PC-3 (cell line): Measurements from ENCODE around the gene STAMBPL1. TPM values are rescaled to one million over a fixed set of nuclear protein-coding genes. Genes with fewer than 3 reads are reported as not detected.
A peak's percentile ranks its signal among the peaks of the same experiment; 100 is the strongest.

ENCODE experiments used
- ATAC-seq: fragments of 200-7000 bp; cut with Tn5 transposase; 2 replicates; pipeline ENCODE4 v1.9.1; 2020; ENCODE audit warnings: mild to moderate bottlenecking, moderate library complexity
- BruUV-seq: library from RNA; stranded (reverse); fragments of 400-500 nt; replicated peaks from 2 replicates; lab custom pipeline; 2021; lab: Mats Ljungman, UMichigan
- CTCF ChIA-PET: fragments of 300-600 bp; sonication (Branson Sonifier 250); formaldehyde crosslinking; loops from one replicate; lab custom pipeline; 2022; ENCODE audit warnings: antibody characterized with exemption; lab: Charles Lee
- POLR2A ChIA-PET: fragments of 300-600 bp; sonication (Branson Sonifier 250); formaldehyde crosslinking; loops from one replicate; lab custom pipeline; 2022; ENCODE audit warnings: antibody characterized with exemption; ENCODE audit not compliant: unreplicated experiment; lab: Charles Lee
- DNase-seq: peaks from one replicate; pipeline ENCODE4 v3.0.0-alpha.2; 2015
- H2AFZ ChIP-seq: fragments of 300-600 bp; sonication (generic); 2 replicates; pipeline ENCODE4 v1.6.0; 2016; ENCODE audit warnings: antibody characterized with exemption, low read length
- H3F3A ChIP-seq: fragments of 300-600 bp; sonication (generic); one replicate; pipeline ENCODE4 v1.6.0; 2017; ENCODE audit warnings: antibody characterized with exemption, low read length, control low read depth, mild to moderate bottlenecking; ENCODE audit not compliant: unreplicated experiment
- H3K27ac ChIP-seq: fragments of 300-600 bp; sonication (generic); 2 replicates; pipeline ENCODE4 v1.5.1; 2016; ENCODE audit warnings: mild to moderate bottlenecking, low read length
- H3K27me3 ChIP-seq: fragments of 300-600 bp; sonication (generic); 2 replicates; pipeline ENCODE4 v1.6.1; 2016; ENCODE audit warnings: low read length, mixed read lengths
- H3K36me3 ChIP-seq: fragments of 300-600 bp; sonication (generic); 2 replicates; pipeline ENCODE4 v1.6.1; 2016; ENCODE audit warnings: low read depth, mixed run types, low read length, mixed read lengths
- H3K4me1 ChIP-seq: fragments of 300-600 bp; sonication (generic); 2 replicates; pipeline ENCODE4 v1.5.1; 2016; ENCODE audit warnings: low read length; ENCODE audit not compliant: insufficient read depth
- H3K4me2 ChIP-seq: fragments of 300-600 bp; sonication (generic); 2 replicates; pipeline ENCODE4 v1.6.0; 2016; ENCODE audit warnings: low read length
- H3K4me3 ChIP-seq: fragments of 300-600 bp; sonication (generic); 2 replicates; pipeline ENCODE4 v1.5.1; 2016; ENCODE audit warnings: mild to moderate bottlenecking, low read length, mixed read lengths
- H3K79me2 ChIP-seq: fragments of 300-600 bp; sonication (generic); 2 replicates; pipeline ENCODE4 v1.6.1; 2017; ENCODE audit warnings: low read length, mixed read lengths
- H3K9ac ChIP-seq: fragments of 300-600 bp; sonication (generic); 2 replicates; pipeline ENCODE4 v1.6.0; 2016; ENCODE audit warnings: mild to moderate bottlenecking, low read length
- H3K9me2 ChIP-seq: fragments of 300-600 bp; sonication (generic); replicated peaks from 2 replicates; pipeline ENCODE4 v1.6.1; 2016; ENCODE audit warnings: mixed run types, low read length, mixed read lengths
- H3K9me3 ChIP-seq: fragments of 300-600 bp; sonication (generic); 2 replicates; pipeline ENCODE4 v1.6.1; 2016; ENCODE audit warnings: low read length, mixed read lengths
- H4K20me1 ChIP-seq: fragments of 300-600 bp; sonication (generic); 2 replicates; pipeline ENCODE4 v1.6.1; 2016; ENCODE audit warnings: low read length, mixed read lengths
- EZH2 ChIP-seq: fragments of 300-600 bp; sonication (generic); IDR thresholded peaks from one replicate; pipeline ENCODE4 v1.6.1; 2017; ENCODE audit warnings: antibody characterized with exemption, mild to moderate bottlenecking, low read length; ENCODE audit not compliant: unreplicated experiment
- EZH2phosphoT487 ChIP-seq: fragments of 300-600 bp; sonication (generic); IDR thresholded peaks from 2 replicates; pipeline ENCODE4 v1.6.1; 2018; ENCODE audit warnings: mild to moderate bottlenecking, antibody characterized with exemption, low read length, borderline replicate concordance
- intact Hi-C: fragments of 100-400 bp; cut with micrococcal nuclease; formaldehyde crosslinking; loops from 2 replicates; pipeline ENCODE4 v1.9.0; 2023
- total RNA-seq: library from RNA; depleted of rRNA; stranded (reverse); fragments of >200 nt; gene quantifications from 2 replicates; pipeline ENCODE4 v1.2.3, GENCODE V29; 2014
- TF ChIP-seq, protein P1 (sequence below): fragments of 300-600 bp; sonication (generic); conservative IDR thresholded peaks from 2 replicates; pipeline ENCODE4 v1.5.1; 2017; ENCODE audit warnings: antibody characterized with exemption, low read depth, mild to moderate bottlenecking, low read length

The STAMBPL1 gene
- total RNA-seq, 1 experiment from 2014 or later, result 19.5 TPM

DNA sequence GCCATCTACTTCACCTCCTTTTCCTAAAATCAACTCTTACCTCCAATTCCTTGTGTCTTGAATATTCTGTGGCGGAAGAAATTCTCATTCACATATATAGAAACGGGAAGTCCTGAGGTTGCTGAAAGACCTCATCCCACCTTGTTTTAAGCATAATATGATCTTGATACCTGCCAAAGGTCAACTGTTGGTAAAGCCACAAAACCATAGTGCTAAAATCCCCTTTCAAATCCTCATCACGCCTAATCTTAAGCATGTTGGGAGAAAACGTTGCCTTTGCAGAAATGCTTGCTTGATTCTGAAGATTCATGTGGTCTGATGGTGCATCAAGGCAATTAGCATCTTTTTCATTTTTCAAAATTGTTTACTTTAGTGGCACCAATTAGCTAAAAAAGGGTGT, 36.9 kb upstream of the STAMBPL1 start:
- H3K36me3 ChIP-seq, result no peaks in the 10 kb centered on the region
- no peaks in the 10 kb centered on the region for H3K27me3 ChIP-seq
- no peaks in the 10 kb centered on the region for H3K9me3 ChIP-seq
- BruUV-seq, result no TSS peak
- CTCF ChIA-PET, result no interaction called here
- TF ChIP-seq EZH2phosphoT487, result no peak
- TF ChIP-seq, protein P1, sequence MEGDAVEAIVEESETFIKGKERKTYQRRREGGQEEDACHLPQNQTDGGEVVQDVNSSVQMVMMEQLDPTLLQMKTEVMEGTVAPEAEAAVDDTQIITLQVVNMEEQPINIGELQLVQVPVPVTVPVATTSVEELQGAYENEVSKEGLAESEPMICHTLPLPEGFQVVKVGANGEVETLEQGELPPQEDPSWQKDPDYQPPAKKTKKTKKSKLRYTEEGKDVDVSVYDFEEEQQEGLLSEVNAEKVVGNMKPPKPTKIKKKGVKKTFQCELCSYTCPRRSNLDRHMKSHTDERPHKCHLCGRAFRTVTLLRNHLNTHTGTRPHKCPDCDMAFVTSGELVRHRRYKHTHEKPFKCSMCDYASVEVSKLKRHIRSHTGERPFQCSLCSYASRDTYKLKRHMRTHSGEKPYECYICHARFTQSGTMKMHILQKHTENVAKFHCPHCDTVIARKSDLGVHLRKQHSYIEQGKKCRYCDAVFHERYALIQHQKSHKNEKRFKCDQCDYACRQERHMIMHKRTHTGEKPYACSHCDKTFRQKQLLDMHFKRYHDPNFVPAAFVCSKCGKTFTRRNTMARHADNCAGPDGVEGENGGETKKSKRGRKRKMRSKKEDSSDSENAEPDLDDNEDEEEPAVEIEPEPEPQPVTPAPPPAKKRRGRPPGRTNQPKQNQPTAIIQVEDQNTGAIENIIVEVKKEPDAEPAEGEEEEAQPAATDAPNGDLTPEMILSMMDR, result no peak
- TF ChIP-seq EZH2, result no peak
- intact Hi-C loops, result no loop called here
- H3F3A ChIP-seq, result no peaks in the 10 kb centered on the region
- H3K9ac ChIP-seq, result no peak overlapping the region
- no peaks in the 10 kb centered on the region for H3K79me2 ChIP-seq
- DNase-seq, result no peak
- H3K4me3 ChIP-seq, result no peak overlapping the region
- POLR2A ChIA-PET, result no interaction called here
- H3K27ac ChIP-seq, result no peak overlapping the region
- no peak overlapping the region for H3K4me2 ChIP-seq
- H4K20me1 ChIP-seq, result no peaks in the 10 kb centered on the region
- no peak for ATAC-seq
- peaks cover under 1% of the 10 kb centered on the region; the same call in 1 of the 2 replicates for H3K4me1 ChIP-seq
- no peak overlapping the region for H2AFZ ChIP-seq
- H3K9me2 ChIP-seq, result no peaks in the 10 kb centered on the region

DNA sequence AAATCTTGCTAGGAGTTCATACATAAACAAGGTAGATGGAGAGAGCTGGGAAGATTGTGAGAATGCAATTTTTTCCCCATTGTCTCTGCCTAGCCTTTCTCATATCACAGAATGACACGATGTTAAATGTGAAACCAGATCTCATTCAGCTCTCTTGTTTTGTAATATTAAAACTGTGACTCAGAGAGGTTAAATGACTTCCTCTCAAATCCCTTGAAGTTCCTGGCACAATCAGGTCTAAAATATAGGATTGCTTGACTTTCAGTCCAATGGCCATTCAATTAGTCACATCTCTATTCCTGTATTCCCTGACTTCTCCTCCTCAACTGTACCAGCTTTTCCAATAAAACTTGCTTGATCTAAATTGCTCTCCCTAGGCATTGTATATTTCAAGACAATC, 31.5 kb upstream of the STAMBPL1 start:
- Histone ChIP-seq H3K36me3 (no peaks in the 10 kb centered on the region), H4K20me1 (no peaks in the 10 kb centered on the region), H3K4me3 (peak overlapping the region; percentile 42), H3F3A (peaks cover 3% of the 10 kb centered on the region), H3K27ac (peak overlapping the region; percentile 63), H3K4me2 (peak overlapping the region; percentile 80), H3K9me2 (no peaks in the 10 kb centered on the region), H3K4me1 (peaks cover 41% of the 10 kb centered on the region), H3K79me2 (peaks cover 11% of the 10 kb centered on the region; the same call in 1 of the 2 replicates), H3K27me3 (no peaks in the 10 kb centered on the region), H3K9me3 (no peaks in the 10 kb centered on the region), H2AFZ (no peak overlapping the region), H3K9ac (no peak overlapping the region)
- ChIA-PET POLR2A (no interaction called here), CTCF (interaction anchor here (0.6 to 0.8 kb wide), 2 partner anchors 10 to 13 kb away, joined by 3 to 5 read pairs; no protein-coding TSS in a partner anchor)
- no TSS peak for BruUV-seq
- DNase-seq, result peak; percentile 81
- ATAC-seq, result peak; percentile 73
- intact Hi-C loops, result no loop called here
- TF ChIP-seq EZH2 (no peak), EZH2phosphoT487 (no peak)
- TF ChIP-seq, protein P1, result no peak

DNA sequence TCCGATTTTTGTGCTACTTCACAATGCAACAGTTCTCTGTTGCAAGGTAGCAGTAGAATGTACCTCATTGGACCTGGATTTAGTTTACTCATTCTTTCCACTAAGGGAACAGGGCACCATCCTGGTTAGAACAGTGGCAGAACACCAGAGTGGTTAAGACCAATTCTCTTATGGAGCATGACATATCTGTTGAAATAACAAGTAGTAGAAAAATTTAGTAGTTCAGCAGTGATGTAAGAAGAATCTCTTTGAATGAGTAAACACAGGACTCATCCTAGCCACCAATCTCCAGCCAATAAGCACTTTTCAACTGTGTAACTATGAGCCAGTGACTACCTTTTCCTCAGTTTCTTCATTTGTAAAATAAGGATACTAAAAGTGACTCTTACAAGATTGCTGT, 30.8 kb upstream of the STAMBPL1 start:
- Histone ChIP-seq H4K20me1 (no peaks in the 10 kb centered on the region), H3F3A (peaks cover 3% of the 10 kb centered on the region), H3K4me2 (peak overlapping the region; percentile 80), H2AFZ (no peak overlapping the region), H3K4me3 (peak overlapping the region; percentile 42), H3K4me1 (peaks cover 41% of the 10 kb centered on the region), H3K79me2 (peaks cover 11% of the 10 kb centered on the region; the same call in 1 of the 2 replicates), H3K9ac (no peak overlapping the region), H3K36me3 (no peaks in the 10 kb centered on the region), H3K9me3 (no peaks in the 10 kb centered on the region), H3K9me2 (no peaks in the 10 kb centered on the region), H3K27ac (peak overlapping the region; percentile 63), H3K27me3 (no peaks in the 10 kb centered on the region)
- no TSS peak for BruUV-seq
- intact Hi-C loops, result no loop called here
- ChIA-PET CTCF (no interaction called here), POLR2A (no interaction called here)
- no peak for ATAC-seq
- no peak for DNase-seq
- TF ChIP-seq EZH2, result no peak
- TF ChIP-seq, protein P1, result no peak
- no peak for TF ChIP-seq EZH2phosphoT487
